HUES64 (cell line): ENCODE measurements around the gene NECAP2.

ENCODE experiments used
- H3K27ac ChIP-seq: 2 replicates; pipeline ENCODE4 v1.7.0; 2013; ENCODE audit warnings: low read depth, low read length, inconsistent platforms
- H3K27me3 ChIP-seq: 2 replicates; pipeline ENCODE4 v1.6.1; 2013; ENCODE audit warnings: mild to moderate bottlenecking, low read length; ENCODE audit not compliant: insufficient read depth
- H3K36me3 ChIP-seq: 2 replicates; pipeline ENCODE4 v1.6.1; 2013; ENCODE audit warnings: mild to moderate bottlenecking, low read length; ENCODE audit not compliant: insufficient read depth
- H3K4me1 ChIP-seq: 2 replicates; pipeline ENCODE4 v1.6.1; 2013; ENCODE audit warnings: mild to moderate bottlenecking, low read length, moderate library complexity; ENCODE audit not compliant: insufficient read depth
- H3K4me3 ChIP-seq: 2 replicates; pipeline ENCODE4 v1.5.1; 2013; ENCODE audit warnings: mild to moderate bottlenecking, low read length, moderate library complexity
- H3K9ac ChIP-seq: 2 replicates; pipeline ENCODE4 v1.6.1; 2013; ENCODE audit warnings: mild to moderate bottlenecking, low read depth, low read length
- H3K9me3 ChIP-seq: 2 replicates; pipeline ENCODE4 v1.6.1; 2013; ENCODE audit warnings: low read depth, low read length; ENCODE audit not compliant: insufficient read depth
- WGBS: fragments of 150-250, 120-280 bp; methylation state at CpG from one replicate; pipeline ENCODE4 v1.1.7; 2013; ENCODE audit warnings: missing lambda C conversion rate; 5-methylcytosine and 5-hydroxymethylcytosine counted together

The NECAP2 gene

GRCh38 chr1:16406868-16407267, 33.7 kb upstream of the NECAP2 start:
- H3K4me1 ChIP-seq, result no peaks in the 10 kb centered on the region
- no peak overlapping the region for H3K4me3 ChIP-seq
- H3K27ac ChIP-seq, result no peak overlapping the region
- H3K27me3 ChIP-seq, result no peaks in the 10 kb centered on the region
- no peak overlapping the region for H3K9ac ChIP-seq
- H3K36me3 ChIP-seq, result no peaks in the 10 kb centered on the region
- WGBS, result 89% methylated on average over 9 of the region's 9 CpGs
- no peaks in the 10 kb centered on the region for H3K9me3 ChIP-seq

- no peak overlapping the region for H3K4me3 ChIP-seq
- WGBS, result 92% methylated on average over 25 of the region's 25 CpGs
- no peak overlapping the region for H3K9ac ChIP-seq
Measured at GRCh38 chr1:16409536-16410152, 30.9 kb upstream of the NECAP2 start.

GRCh38 chr1:16410803-16411202, 29.7 kb upstream of the NECAP2 start:
- no peak overlapping the region for H3K9ac ChIP-seq
- H3K9me3 ChIP-seq, result no peaks in the 10 kb centered on the region
- H3K4me1 ChIP-seq, result no peaks in the 10 kb centered on the region
- H3K36me3 ChIP-seq, result no peaks in the 10 kb centered on the region
- no peaks in the 10 kb centered on the region for H3K27me3 ChIP-seq
- H3K27ac ChIP-seq, result no peak overlapping the region
- 97% methylated on average over 5 of the region's 5 CpGs for WGBS
- H3K4me3 ChIP-seq, result no peak overlapping the region

More at GRCh38 chr1:16409536-16410152, 30.9 kb upstream of the NECAP2 start:
- Histone ChIP-seq H3K4me1 (no peaks in the 10 kb centered on the region), H3K27ac (no peak overlapping the region), H3K36me3 (no peaks in the 10 kb centered on the region), H3K27me3 (no peaks in the 10 kb centered on the region), H3K9me3 (no peaks in the 10 kb centered on the region)

- Histone ChIP-seq H3K9ac (no peak overlapping the region), H3K36me3 (no peaks in the 10 kb centered on the region), H3K4me3 (no peak overlapping the region), H3K4me1 (no peaks in the 10 kb centered on the region), H3K27ac (no peak overlapping the region), H3K27me3 (no peaks in the 10 kb centered on the region), H3K9me3 (no peaks in the 10 kb centered on the region)
- 96% methylated on average over 3 of the region's 3 CpGs for WGBS
Measured at GRCh38 chr1:16413191-16413590, 27.3 kb upstream of the NECAP2 start.

GRCh38 chr1:16418823-16419425, 21.6 kb upstream of the NECAP2 start:
- Histone ChIP-seq H3K27me3 (no peaks in the 10 kb centered on the region), H3K36me3 (no peaks in the 10 kb centered on the region), H3K9me3 (no peaks in the 10 kb centered on the region), H3K27ac (no peak overlapping the region), H3K4me3 (no peak overlapping the region), H3K4me1 (no peaks in the 10 kb centered on the region), H3K9ac (no peak overlapping the region)
- 87% methylated on average over 7 of the region's 7 CpGs for WGBS

- no peaks in the 10 kb centered on the region for H3K36me3 ChIP-seq
- H3K4me3 ChIP-seq, result no peak overlapping the region
- H3K9me3 ChIP-seq, result no peaks in the 10 kb centered on the region
- H3K27me3 ChIP-seq, result no peaks in the 10 kb centered on the region
- H3K27ac ChIP-seq, result no peak overlapping the region
- no peak overlapping the region for H3K9ac ChIP-seq
- no peaks in the 10 kb centered on the region for H3K4me1 ChIP-seq
- 83% methylated on average over 9 of the region's 9 CpGs for WGBS
Measured at GRCh38 chr1:16420424-16421118, 20.0 kb upstream of the NECAP2 start.

- H3K4me3 ChIP-seq, result no peak overlapping the region
- no peak overlapping the region for H3K9ac ChIP-seq
- H3K27ac ChIP-seq, result no peak overlapping the region
- H3K36me3 ChIP-seq, result no peaks in the 10 kb centered on the region
- no peaks in the 10 kb centered on the region for H3K4me1 ChIP-seq
- H3K9me3 ChIP-seq, result no peaks in the 10 kb centered on the region
- 91% methylated on average over 7 of the region's 7 CpGs for WGBS
- no peaks in the 10 kb centered on the region for H3K27me3 ChIP-seq
Measured at GRCh38 chr1:16421201-16421600, 19.3 kb upstream of the NECAP2 start.

- Histone ChIP-seq H3K9me3 (no peaks in the 10 kb centered on the region), H3K36me3 (no peaks in the 10 kb centered on the region), H3K27me3 (no peaks in the 10 kb centered on the region), H3K4me3 (no peak overlapping the region), H3K27ac (no peak overlapping the region), H3K4me1 (no peaks in the 10 kb centered on the region), H3K9ac (no peak overlapping the region)
- WGBS, result 87% methylated on average over 7 of the region's 7 CpGs
Measured at GRCh38 chr1:16422041-16422440, 18.5 kb upstream of the NECAP2 start.

GRCh38 chr1:16425125-16426025, 15.1 kb upstream of the NECAP2 start:
- H3K4me3 ChIP-seq, result no peak overlapping the region
- no peak overlapping the region for H3K27ac ChIP-seq
- H3K9me3 ChIP-seq, result no peaks in the 10 kb centered on the region
- WGBS, result 92% methylated on average over 10 of the region's 10 CpGs
- no peaks in the 10 kb centered on the region for H3K27me3 ChIP-seq
- no peak overlapping the region for H3K9ac ChIP-seq
- H3K36me3 ChIP-seq, result no peaks in the 10 kb centered on the region
- H3K4me1 ChIP-seq, result no peaks in the 10 kb centered on the region

GRCh38 chr1:16430606-16431005, 9.9 kb upstream of the NECAP2 start:
- Histone ChIP-seq H3K4me3 (no peak overlapping the region), H3K9me3 (no peaks in the 10 kb centered on the region), H3K27me3 (no peaks in the 10 kb centered on the region), H3K27ac (no peak overlapping the region), H3K36me3 (no peaks in the 10 kb centered on the region), H3K4me1 (no peaks in the 10 kb centered on the region), H3K9ac (no peak overlapping the region)
- WGBS, result 87% methylated on average over 3 of the region's 3 CpGs

GRCh38 chr1:16433030-16433429, 7.5 kb upstream of the NECAP2 start:
- Histone ChIP-seq H3K27ac (no peak overlapping the region), H3K9me3 (no peaks in the 10 kb centered on the region), H3K4me1 (no peaks in the 10 kb centered on the region), H3K27me3 (no peaks in the 10 kb centered on the region), H3K36me3 (no peaks in the 10 kb centered on the region), H3K9ac (no peak overlapping the region), H3K4me3 (no peak overlapping the region)
- 92% methylated on average over 9 of the region's 9 CpGs for whole genome bisulfite sequencing
